ENCODE results near the gene CASP8.
A peak's percentile ranks its signal among the peaks of the same experiment; 100 is the strongest.

The CASP8 gene

GRCh38 chr2:201219328-201220096 is 40.8 kb upstream of the CASP8 start:
- Histone ChIP-seq H3K27me3 (ENCODE audit: insufficient read depth, low read depth) (no peaks in the 10 kb centered on the region), H3K4me1 (ENCODE audit: low read depth, poor library complexity, severe bottlenecking) (peaks cover 85% of the 10 kb centered on the region), H3K4me3 (IDR thresholded peaks at IDR 0.05; ENCODE audit: insufficient read depth, low read depth, low read length) (no peak overlapping the region), H3K79me2 (ENCODE audit: insufficient read depth, low read depth) (no peaks in the 10 kb centered on the region), H3K4me2 (peak overlapping the region; percentile 90), H4K20me1 (ENCODE audit: insufficient read depth) (no peaks in the 10 kb centered on the region), H3K9ac (no peak overlapping the region), H3K36me3 (ENCODE audit: insufficient read depth) (no peaks in the 10 kb centered on the region; the same call in 1 of the 2 replicates), H2AFZ (ENCODE audit: low read depth) (no peak overlapping the region), H3K27ac (peak overlapping the region; percentile 66)
- TF ChIP-seq CTCF (conservative IDR thresholded peaks at IDR 0.05; ENCODE audit: low read depth, low read length), result no peak

GRCh38 chr2:201220102-201220570 is 40.2 kb upstream of the CASP8 start:
- peak overlapping the region; percentile 90 for H3K4me2 ChIP-seq
- peaks cover 91% of the 10 kb centered on the region for H3K4me1 ChIP-seq (ENCODE audit: low read depth, poor library complexity, severe bottlenecking)
- H3K27me3 ChIP-seq (ENCODE audit: insufficient read depth, low read depth), result no peaks in the 10 kb centered on the region
- H3K4me3 ChIP-seq (IDR thresholded peaks at IDR 0.05; ENCODE audit: insufficient read depth, low read depth, low read length), result no peak overlapping the region
- no peak overlapping the region for H3K9ac ChIP-seq
- H2AFZ ChIP-seq (ENCODE audit: low read depth), result no peak overlapping the region
- H3K36me3 ChIP-seq (ENCODE audit: insufficient read depth), result no peaks in the 10 kb centered on the region; the same call in 1 of the 2 replicates
- H3K27ac ChIP-seq, result peak overlapping the region; percentile 66
- no peaks in the 10 kb centered on the region for H4K20me1 ChIP-seq (ENCODE audit: insufficient read depth)
- H3K79me2 ChIP-seq (ENCODE audit: insufficient read depth, low read depth), result no peaks in the 10 kb centered on the region
- TF ChIP-seq CTCF (conservative IDR thresholded peaks at IDR 0.05; ENCODE audit: low read depth, low read length), result no peak

- TF ChIP-seq CTCF (conservative IDR thresholded peaks at IDR 0.05; ENCODE audit: low read depth, low read length), result no peak
- Histone ChIP-seq H3K79me2 (ENCODE audit: insufficient read depth, low read depth) (no peaks in the 10 kb centered on the region), H3K9ac (peak overlapping the region; percentile 44), H3K4me2 (peak overlapping the region; percentile 79), H3K36me3 (ENCODE audit: insufficient read depth) (no peaks in the 10 kb centered on the region), H4K20me1 (ENCODE audit: insufficient read depth) (no peaks in the 10 kb centered on the region), H3K27ac (peak overlapping the region; percentile 84), H3K4me3 (IDR thresholded peaks at IDR 0.05; ENCODE audit: insufficient read depth, low read depth, low read length) (peak overlapping the region; percentile 61), H3K27me3 (ENCODE audit: insufficient read depth, low read depth) (no peaks in the 10 kb centered on the region), H2AFZ (ENCODE audit: low read depth) (peak overlapping the region; percentile 28; the same call in 1 of the 2 replicates), H3K4me1 (ENCODE audit: low read depth, poor library complexity, severe bottlenecking) (peaks cover 88% of the 10 kb centered on the region)
Measured at GRCh38 chr2:201223089-201224073, 37.0 kb upstream of the CASP8 start.

- H3K27me3 ChIP-seq (ENCODE audit: insufficient read depth, low read depth), result no peaks in the 10 kb centered on the region
- no peak for TF ChIP-seq CTCF (conservative IDR thresholded peaks at IDR 0.05; ENCODE audit: low read depth, low read length)
- H2AFZ ChIP-seq (ENCODE audit: low read depth), result no peak overlapping the region
- no peak overlapping the region for H3K4me2 ChIP-seq
- peaks cover 75% of the 10 kb centered on the region for H3K4me1 ChIP-seq (ENCODE audit: low read depth, poor library complexity, severe bottlenecking)
- no peaks in the 10 kb centered on the region for H3K36me3 ChIP-seq (ENCODE audit: insufficient read depth)
- no peak overlapping the region for H3K9ac ChIP-seq
- no peaks in the 10 kb centered on the region for H4K20me1 ChIP-seq (ENCODE audit: insufficient read depth)
- H3K27ac ChIP-seq, result no peak overlapping the region
- H3K79me2 ChIP-seq (ENCODE audit: insufficient read depth, low read depth), result peaks cover 1% of the 10 kb centered on the region; the same call in 1 of the 2 replicates
- no peak overlapping the region for H3K4me3 ChIP-seq (IDR thresholded peaks at IDR 0.05; ENCODE audit: insufficient read depth, low read depth, low read length)
Measured at GRCh38 chr2:201228271-201228911, 31.9 kb upstream of the CASP8 start.

All from KMS-11 (cell line).